Stimulated activated CD8-positive, alpha-beta memory T cell treated with anti-CD3 and anti-CD28 coated beads, Interleukin-7, amount 100 ng/mL, for 1 hour (primary cell): Measurements from ENCODE around the gene TMEM156.
"Not testable (repeated sequence)": the region's sequence is repeated elsewhere in the genome, so short reads cannot be mapped to it uniquely, and the experiment has no call there.

Experiments used
- DNase-seq, 2 donors: peaks; one replicate each; pipeline ENCODE4 v3.0.0-alpha.2; 2020; ENCODE audit warnings: low read depth in 2 of 2

Gene TMEM156

GRCh38 chr4:38993683-38994082 is 38.5 kb downstream of the TMEM156 start:
- no peak for DNase-seq

GRCh38 chr4:38990241-38990640 is 42.0 kb downstream of the TMEM156 start:
- no peak for DNase-seq

- DNase-seq: no peak
Observed at GRCh38 chr4:38989487-38989886, 42.7 kb downstream of the TMEM156 start.

GRCh38 chr4:38988353-38988752 is 43.9 kb downstream of the TMEM156 start:
- not testable (repeated sequence) for DNase-seq

GRCh38 chr4:38987491-38987890 is 44.7 kb downstream of the TMEM156 start:
- DNase-seq: no peak

- DNase-seq: no peak
Observed at GRCh38 chr4:38985410-38986100, 46.7 kb downstream of the TMEM156 start.

GRCh38 chr4:38983787-38984598 is 48.2 kb downstream of the TMEM156 start:
- no peak for DNase-seq

- no peak for DNase-seq
Observed at GRCh38 chr4:38983291-38983690, 48.9 kb downstream of the TMEM156 start.

GRCh38 chr4:38982361-38983095 is 49.7 kb downstream of the TMEM156 start:
- DNase-seq: no peak

- no peak for DNase-seq
Observed at GRCh38 chr4:38980903-38981676, 51.1 kb downstream of the TMEM156 start.

- no peak for DNase-seq
Observed at GRCh38 chr4:38979511-38980230, 52.5 kb downstream of the TMEM156 start.

- no peak for DNase-seq
Observed at GRCh38 chr4:38979081-38979480, 53.1 kb downstream of the TMEM156 start.

GRCh38 chr4:38976308-38976707 is 55.9 kb downstream of the TMEM156 start:
- DNase-seq: no peak

- DNase-seq: no peak
Observed at GRCh38 chr4:38968668-38969067, 63.5 kb downstream of the TMEM156 start.

- DNase-seq: no peak
Observed at GRCh38 chr4:38967260-38968095, 64.7 kb downstream of the TMEM156 start.

GRCh38 chr4:38965866-38966265 is 66.3 kb downstream of the TMEM156 start:
- no peak for DNase-seq

- no peak for DNase-seq
Observed at GRCh38 chr4:38964942-38965775, 67.0 kb downstream of the TMEM156 start.

- not testable (repeated sequence) for DNase-seq
Observed at GRCh38 chr4:38959248-38959647, 73.0 kb downstream of the TMEM156 start.
